22Rv1 (cell line): ENCODE measurements around the gene CNTNAP2.

Experiments used
- CTCF ChIP-seq: fragments of 450-650 bp; IDR thresholded peaks from 2 replicates; pipeline ENCODE4 v1.5.1; 2017; ENCODE audit warnings: mild to moderate bottlenecking
- ZFX ChIP-seq: fragments of 450-650 bp; IDR thresholded peaks from 2 replicates; pipeline ENCODE4 v1.6.1; 2017; ENCODE audit warnings: antibody characterized with exemption, borderline replicate concordance

- TF ChIP-seq CTCF (no peak), ZFX (no peak)
Observed at GRCh38 chr7:147896121-147896520, 1779.5 kb downstream of the CNTNAP2 start.
